Measurements from ENCODE around the gene ACTA2.

- no peak for TF ChIP-seq CTCF (IDR thresholded peaks at IDR 0.05)
- TF ChIP-seq EZH2 (IDR thresholded peaks at IDR 0.05) = no peak
- no peak for TF ChIP-seq EZH2phosphoT487 (IDR thresholded peaks at IDR 0.05)
Measured at GRCh38 chr10:88983206-88983605, 30.6 kb upstream of the ACTA2 start.
